Measurements from ENCODE around the gene COL18A1. TPM values are rescaled to one million over a fixed set of nuclear protein-coding genes. Genes with fewer than 3 reads are reported as not detected.

Gene COL18A1
- total RNA-seq, 1 donor from 2014 or later: 271 TPM

DNA sequence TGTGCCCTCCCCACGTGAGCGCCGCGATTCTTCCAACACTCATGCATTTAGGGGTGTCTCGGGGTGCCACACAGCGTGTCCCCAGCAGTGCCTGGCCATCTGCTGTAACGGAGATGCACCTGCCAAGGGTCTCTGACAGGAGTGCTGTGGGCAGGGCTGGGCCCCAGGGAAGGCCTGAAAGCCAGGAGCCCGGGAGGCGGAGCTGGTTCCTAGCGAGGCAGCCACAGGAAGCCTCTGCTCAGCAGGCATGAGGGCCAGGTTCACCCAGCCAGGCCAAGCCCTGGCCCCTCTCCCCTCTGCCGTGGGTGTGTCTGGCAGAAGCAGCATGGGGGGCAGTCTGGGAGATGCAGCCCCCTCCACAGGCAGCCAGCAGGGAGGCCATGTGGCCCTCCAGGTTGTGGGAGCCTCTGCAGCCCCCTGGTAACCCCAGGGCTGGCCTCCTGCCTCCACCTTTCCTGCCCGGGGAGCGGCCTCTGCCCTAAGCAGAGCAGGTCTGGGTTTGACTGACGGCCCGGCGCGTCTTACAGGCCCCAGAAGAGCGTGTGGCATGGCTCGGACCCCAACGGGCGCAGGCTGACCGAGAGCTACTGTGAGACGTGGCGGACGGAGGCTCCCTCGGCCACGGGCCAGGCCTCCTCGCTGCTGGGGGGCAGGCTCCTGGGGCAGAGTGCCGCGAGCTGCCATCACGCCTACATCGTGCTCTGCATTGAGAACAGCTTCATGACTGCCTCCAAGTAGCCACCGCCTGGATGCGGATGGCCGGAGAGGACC, 106.9 kb downstream of the COL18A1 start:
- Mint-ChIP-seq H3K36me3 (ENCODE audit: insufficient read depth) (peaks cover 15% of the 10 kb centered on the region), H3K4me3 (ENCODE audit: low read depth) (no peak overlapping the region), H3K27me3 (no peaks in the 10 kb centered on the region), H3K9me3 (ENCODE audit: low read depth) (no peaks in the 10 kb centered on the region), H3K27ac (no peak overlapping the region), H3K4me1 (ENCODE audit: low read depth) (peaks cover 12% of the 10 kb centered on the region)
- TF ChIP-seq, protein P1, sequence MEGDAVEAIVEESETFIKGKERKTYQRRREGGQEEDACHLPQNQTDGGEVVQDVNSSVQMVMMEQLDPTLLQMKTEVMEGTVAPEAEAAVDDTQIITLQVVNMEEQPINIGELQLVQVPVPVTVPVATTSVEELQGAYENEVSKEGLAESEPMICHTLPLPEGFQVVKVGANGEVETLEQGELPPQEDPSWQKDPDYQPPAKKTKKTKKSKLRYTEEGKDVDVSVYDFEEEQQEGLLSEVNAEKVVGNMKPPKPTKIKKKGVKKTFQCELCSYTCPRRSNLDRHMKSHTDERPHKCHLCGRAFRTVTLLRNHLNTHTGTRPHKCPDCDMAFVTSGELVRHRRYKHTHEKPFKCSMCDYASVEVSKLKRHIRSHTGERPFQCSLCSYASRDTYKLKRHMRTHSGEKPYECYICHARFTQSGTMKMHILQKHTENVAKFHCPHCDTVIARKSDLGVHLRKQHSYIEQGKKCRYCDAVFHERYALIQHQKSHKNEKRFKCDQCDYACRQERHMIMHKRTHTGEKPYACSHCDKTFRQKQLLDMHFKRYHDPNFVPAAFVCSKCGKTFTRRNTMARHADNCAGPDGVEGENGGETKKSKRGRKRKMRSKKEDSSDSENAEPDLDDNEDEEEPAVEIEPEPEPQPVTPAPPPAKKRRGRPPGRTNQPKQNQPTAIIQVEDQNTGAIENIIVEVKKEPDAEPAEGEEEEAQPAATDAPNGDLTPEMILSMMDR (IDR thresholded peaks at IDR 0.05; ENCODE audit: unreplicated experiment): no peak
- DNase-seq (ENCODE audit: low spot score, unreplicated experiment): no peak

DNA sequence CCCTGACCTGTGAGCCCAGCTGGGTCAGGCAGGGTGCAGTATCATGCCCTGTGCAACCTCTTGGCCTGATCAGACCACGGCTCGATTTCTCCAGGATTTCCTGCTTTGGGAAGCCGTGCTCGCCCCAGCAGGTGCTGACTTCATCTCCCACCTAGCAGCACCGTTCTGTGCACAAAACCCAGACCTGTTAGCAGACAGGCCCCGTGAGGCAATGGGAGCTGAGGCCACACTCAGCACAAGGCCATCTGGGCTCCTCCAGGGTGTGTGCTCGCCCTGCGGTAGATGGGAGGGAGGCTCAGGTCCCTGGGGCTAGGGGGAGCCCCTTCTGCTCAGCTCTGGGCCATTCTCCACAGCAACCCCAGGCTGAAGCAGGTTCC, 107.6 kb downstream of the COL18A1 start:
- Mint-ChIP-seq H3K9me3 (ENCODE audit: low read depth) (no peaks in the 10 kb centered on the region), H3K27me3 (no peaks in the 10 kb centered on the region), H3K4me1 (ENCODE audit: low read depth) (peaks cover 12% of the 10 kb centered on the region), H3K27ac (no peak overlapping the region), H3K36me3 (ENCODE audit: insufficient read depth) (peaks cover 17% of the 10 kb centered on the region), H3K4me3 (ENCODE audit: low read depth) (no peak overlapping the region)
- TF ChIP-seq, protein P1 (IDR thresholded peaks at IDR 0.05; ENCODE audit: unreplicated experiment): no peak
- no peak for DNase-seq (ENCODE audit: low spot score, unreplicated experiment)

DNA sequence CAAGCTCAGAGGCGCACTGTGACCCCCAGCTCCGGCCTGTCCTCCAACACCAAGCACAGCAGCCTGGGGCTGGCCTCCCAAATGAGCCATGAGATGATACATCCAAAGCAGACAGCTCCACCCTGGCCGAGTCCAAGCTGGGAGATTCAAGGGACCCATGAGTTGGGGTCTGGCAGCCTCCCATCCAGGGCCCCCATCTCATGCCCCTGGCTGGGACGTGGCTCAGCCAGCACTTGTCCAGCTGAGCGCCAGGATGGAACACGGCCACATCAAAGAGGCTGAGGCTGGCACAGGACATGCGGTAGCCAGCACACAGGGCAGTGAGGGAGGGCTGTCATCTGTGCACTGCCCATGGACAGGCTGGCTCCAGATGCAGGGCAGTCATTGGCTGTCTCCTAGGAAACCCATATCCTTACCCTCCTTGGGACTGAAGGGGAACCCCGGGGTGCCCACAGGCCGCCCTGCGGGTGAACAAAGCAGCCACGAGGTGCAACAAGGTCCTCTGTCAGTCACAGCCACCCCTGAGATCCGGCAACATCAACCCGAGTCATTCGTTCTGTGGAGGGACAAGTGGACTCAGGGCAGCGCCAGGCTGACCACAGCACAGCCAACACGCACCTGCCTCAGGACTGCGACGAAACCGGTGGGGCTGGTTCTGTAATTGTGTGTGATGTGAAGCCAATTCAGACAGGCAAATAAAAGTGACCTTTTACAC, 108.2 kb downstream of the COL18A1 start:
- DNase-seq (ENCODE audit: low spot score, unreplicated experiment): no peak
- TF ChIP-seq, protein P1 (IDR thresholded peaks at IDR 0.05; ENCODE audit: unreplicated experiment): no peak
- Mint-ChIP-seq H3K4me1 (ENCODE audit: low read depth) (peaks cover 12% of the 10 kb centered on the region), H3K27ac (peak overlapping the region; percentile 88), H3K36me3 (ENCODE audit: insufficient read depth) (peaks cover 22% of the 10 kb centered on the region), H3K27me3 (no peaks in the 10 kb centered on the region), H3K9me3 (ENCODE audit: low read depth) (peaks cover 5% of the 10 kb centered on the region), H3K4me3 (ENCODE audit: low read depth) (peak overlapping the region; percentile 29)

DNA sequence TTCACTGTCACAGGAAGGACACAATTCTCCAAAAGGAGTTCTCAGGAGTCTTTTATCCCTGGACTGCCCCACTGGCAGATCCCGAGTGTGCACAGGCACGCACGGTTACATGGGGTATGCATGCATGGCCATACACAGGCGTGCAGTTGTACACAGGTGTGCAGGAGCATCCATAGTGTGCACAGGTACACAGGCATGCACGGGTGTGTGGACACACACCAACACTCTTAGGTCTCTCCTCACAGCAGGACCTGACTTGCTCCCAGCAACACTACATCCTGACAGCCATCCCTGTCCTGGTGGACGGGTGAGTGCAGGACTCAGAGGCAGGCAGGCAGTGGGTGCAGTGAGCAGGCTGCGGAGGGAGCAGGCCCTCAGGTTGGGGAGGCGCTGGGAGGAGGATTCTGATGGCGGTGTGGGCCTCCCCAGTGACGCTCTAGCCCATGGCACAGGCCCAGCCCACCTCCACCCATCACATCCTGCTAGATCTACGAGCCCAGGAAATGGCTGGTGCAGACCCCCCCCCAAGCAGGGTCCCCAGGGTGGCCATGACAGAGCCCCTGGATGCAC, 108.9 kb downstream of the COL18A1 start:
- Mint-ChIP-seq H3K27me3 (no peaks in the 10 kb centered on the region), H3K36me3 (ENCODE audit: insufficient read depth) (peaks cover 24% of the 10 kb centered on the region), H3K9me3 (ENCODE audit: low read depth) (peaks cover 11% of the 10 kb centered on the region), H3K4me1 (ENCODE audit: low read depth) (peaks cover 8% of the 10 kb centered on the region), H3K4me3 (ENCODE audit: low read depth) (peak overlapping the region; percentile 29), H3K27ac (peak overlapping the region; percentile 88)
- TF ChIP-seq, protein P1 (IDR thresholded peaks at IDR 0.05; ENCODE audit: unreplicated experiment): no peak
- DNase-seq (ENCODE audit: low spot score, unreplicated experiment): no peak

DNA sequence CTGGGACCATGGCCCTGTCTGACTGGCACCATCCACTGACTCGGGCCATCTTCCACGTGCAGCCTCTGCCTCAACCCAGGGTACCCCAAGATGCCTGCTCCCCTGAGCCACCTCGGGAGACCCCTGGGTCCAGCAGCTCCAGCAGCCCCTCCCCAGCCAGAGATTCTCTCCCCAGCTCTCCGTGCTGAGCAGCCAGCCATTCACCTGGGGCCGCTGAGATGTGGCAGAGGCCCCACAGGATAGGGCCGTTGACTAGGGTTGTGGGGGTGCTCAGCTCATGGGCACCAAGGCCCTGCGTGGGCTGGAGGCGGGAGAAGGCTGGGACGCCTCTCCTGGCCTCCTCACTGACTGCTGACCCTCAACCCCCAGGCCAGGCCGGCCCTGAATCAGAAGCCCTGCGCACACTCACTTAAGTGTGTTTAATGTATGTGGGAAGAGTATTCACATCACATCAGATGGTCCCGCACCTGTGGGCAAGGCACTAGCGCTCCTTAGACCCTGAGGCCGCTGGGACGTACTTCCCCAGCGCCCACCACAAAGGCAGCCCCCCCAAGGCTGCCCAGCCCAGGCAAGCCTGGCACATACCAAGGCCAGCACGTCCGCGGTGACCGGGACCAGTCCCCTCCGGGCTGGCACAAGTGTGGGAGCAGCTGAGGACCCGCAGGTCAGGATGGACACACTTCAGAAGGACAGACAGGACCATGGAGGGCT, 109.5 kb downstream of the COL18A1 start:
- Mint-ChIP-seq H3K9me3 (ENCODE audit: low read depth) (peaks cover 18% of the 10 kb centered on the region), H3K27ac (peak overlapping the region; percentile 88), H3K36me3 (ENCODE audit: insufficient read depth) (peaks cover 30% of the 10 kb centered on the region), H3K4me1 (ENCODE audit: low read depth) (peaks cover 7% of the 10 kb centered on the region), H3K27me3 (no peaks in the 10 kb centered on the region), H3K4me3 (ENCODE audit: low read depth) (no peak overlapping the region)
- TF ChIP-seq, protein P1 (IDR thresholded peaks at IDR 0.05; ENCODE audit: unreplicated experiment): no peak
- DNase-seq (ENCODE audit: low spot score, unreplicated experiment): no peak

Measured in progenitor cell of endocrine pancreas (in vitro differentiated cells).